Natural killer cell (primary cell): Measurements from ENCODE around the gene FAM3A. TPM values are rescaled to one million over a fixed set of nuclear protein-coding genes. Genes with fewer than 3 reads are reported as not detected.

Experiments used
- ATAC-seq, 3 donors: fragments of 150-1000 bp in 2 of 3; fragments of 200-7000 bp in 1 of 3; cut with Tn5 transposase; 1 replicate in 1 of 3; 2 replicates in 2 of 3; pipeline ENCODE4 v1.10.0; 2021; ENCODE audit warnings: mild to moderate bottlenecking in 2 of 3, moderate library complexity in 2 of 3
- DNase-seq, 2 donors: peaks; one replicate each; pipeline versions ENCODE4 v3.0.0 to v3.0.0-alpha.2; 2013 to 2021; ENCODE audit warnings: mixed read lengths in 1 of 2
- H3K27ac ChIP-seq: one replicate; pipeline ENCODE4 v1.5.1; 2013; ENCODE audit warnings: mild to moderate bottlenecking, low read length
- H3K27me3 ChIP-seq: one replicate; pipeline ENCODE4 v1.6.1; 2013; ENCODE audit warnings: low read length; ENCODE audit not compliant: control insufficient read depth, insufficient read depth
- H3K36me3 ChIP-seq: one replicate; pipeline ENCODE4 v1.6.1; 2013; ENCODE audit warnings: low read length; ENCODE audit not compliant: control insufficient read depth, insufficient read depth
- H3K4me1 ChIP-seq: one replicate; pipeline ENCODE4 v1.6.1; 2013; ENCODE audit warnings: low read length; ENCODE audit not compliant: control insufficient read depth, insufficient read depth
- H3K4me3 ChIP-seq: one replicate; pipeline ENCODE4 v1.5.1; 2013; ENCODE audit warnings: low read length
- H3K9me3 ChIP-seq: one replicate; pipeline ENCODE4 v1.6.1; 2013; ENCODE audit warnings: low read length; ENCODE audit not compliant: control insufficient read depth, insufficient read depth
- H3K27ac Mint-ChIP-seq, 2 donors: one replicate each; pipeline ENCODE4 v1.8.0; 2022; ENCODE audit warnings: mild to moderate bottlenecking in 2 of 2, mixed read lengths in 2 of 2, moderate library complexity in 1 of 2
- H3K27me3 Mint-ChIP-seq, 2 donors: one replicate each; pipeline ENCODE4 v1.8.0; 2022; ENCODE audit warnings: low read depth in 2 of 2, mixed read lengths in 2 of 2
- H3K36me3 Mint-ChIP-seq: one replicate; pipeline ENCODE4 v1.8.0; 2022; ENCODE audit warnings: mixed read lengths
- H3K4me1 Mint-ChIP-seq, 2 donors: one replicate each; pipeline ENCODE4 v1.8.0; 2022; ENCODE audit warnings: mixed read lengths in 2 of 2
- H3K4me3 Mint-ChIP-seq: one replicate; pipeline ENCODE4 v1.8.0; 2022; ENCODE audit warnings: mild to moderate bottlenecking, moderate library complexity, mixed read lengths
- H3K9me3 Mint-ChIP-seq, 2 donors: one replicate each; pipeline ENCODE4 v1.8.0; 2022; ENCODE audit warnings: mixed read lengths in 2 of 2
- WGBS: methylation state at CpG from one replicate; pipeline ENCODE4 v1.1.7; 2013; ENCODE audit warnings: missing lambda C conversion rate; ENCODE audit not compliant: insufficient coverage; 5-methylcytosine and 5-hydroxymethylcytosine counted together
- intact Hi-C: fragments of 100-400 bp; cut with micrococcal nuclease; formaldehyde crosslinking; loops from one replicate; pipeline ENCODE4 v1.14.2; 2022
- total RNA-seq, 4 donors: library from RNA; stranded (reverse); fragments of 120-200 nt in 1 of 4; gene quantifications; one replicate each; pipeline versions ENCODE4 v1.2.3 to v1.2.4, GENCODE V29; 2013 to 2022
- TF ChIP-seq, protein P1 (sequence below): fragments of 200-600 bp; IDR thresholded peaks from one replicate; pipeline ENCODE4 v1.8.0; 2022; ENCODE audit warnings: antibody characterized with exemption

The FAM3A gene
- total RNA-seq, 3 donors from 2014 or later (not counting 1 experiment from before 2014, with no cell fraction given), result 31.1 to 38.0 (median 37.3) TPM

DNA sequence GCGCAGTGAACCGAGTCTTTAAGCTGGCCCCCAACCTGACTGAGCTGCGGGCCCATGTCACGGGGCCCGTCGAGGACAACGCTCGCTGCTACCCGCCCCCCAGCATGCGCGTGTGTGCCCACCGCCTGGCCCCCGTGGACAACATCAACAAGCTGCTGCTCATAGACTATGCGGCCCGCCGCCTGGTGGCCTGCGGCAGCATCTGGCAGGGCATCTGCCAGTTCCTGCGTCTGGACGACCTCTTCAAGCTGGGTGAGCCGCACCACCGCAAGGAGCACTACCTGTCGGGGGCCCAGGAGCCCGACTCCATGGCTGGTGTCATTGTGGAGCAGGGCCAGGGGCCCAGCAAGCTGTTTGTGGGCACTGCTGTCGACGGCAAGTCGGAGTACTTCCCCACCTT, 55.7 kb downstream of the FAM3A start:
- H3K27ac ChIP-seq, result no peak overlapping the region
- H3K27ac Mint-ChIP-seq, result no peak overlapping the region
- 91% methylated on average over 26 of the region's 26 CpGs for WGBS
- H3K4me3 ChIP-seq, result no peak overlapping the region
- H3K4me1 Mint-ChIP-seq, result peaks cover 6 to 18% of the 10 kb centered on the region in 2 donors
- H3K4me3 Mint-ChIP-seq, result peak overlapping the region; percentile 52
- H3K4me1 ChIP-seq, result peaks cover 21% of the 10 kb centered on the region
- H3K36me3 Mint-ChIP-seq, result no peaks in the 10 kb centered on the region
- TF ChIP-seq, protein P1, sequence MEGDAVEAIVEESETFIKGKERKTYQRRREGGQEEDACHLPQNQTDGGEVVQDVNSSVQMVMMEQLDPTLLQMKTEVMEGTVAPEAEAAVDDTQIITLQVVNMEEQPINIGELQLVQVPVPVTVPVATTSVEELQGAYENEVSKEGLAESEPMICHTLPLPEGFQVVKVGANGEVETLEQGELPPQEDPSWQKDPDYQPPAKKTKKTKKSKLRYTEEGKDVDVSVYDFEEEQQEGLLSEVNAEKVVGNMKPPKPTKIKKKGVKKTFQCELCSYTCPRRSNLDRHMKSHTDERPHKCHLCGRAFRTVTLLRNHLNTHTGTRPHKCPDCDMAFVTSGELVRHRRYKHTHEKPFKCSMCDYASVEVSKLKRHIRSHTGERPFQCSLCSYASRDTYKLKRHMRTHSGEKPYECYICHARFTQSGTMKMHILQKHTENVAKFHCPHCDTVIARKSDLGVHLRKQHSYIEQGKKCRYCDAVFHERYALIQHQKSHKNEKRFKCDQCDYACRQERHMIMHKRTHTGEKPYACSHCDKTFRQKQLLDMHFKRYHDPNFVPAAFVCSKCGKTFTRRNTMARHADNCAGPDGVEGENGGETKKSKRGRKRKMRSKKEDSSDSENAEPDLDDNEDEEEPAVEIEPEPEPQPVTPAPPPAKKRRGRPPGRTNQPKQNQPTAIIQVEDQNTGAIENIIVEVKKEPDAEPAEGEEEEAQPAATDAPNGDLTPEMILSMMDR, result no peak
- H3K36me3 ChIP-seq, result no peaks in the 10 kb centered on the region
- intact Hi-C loops, result no loop called here
- ATAC-seq, result no peak
- H3K27me3 Mint-ChIP-seq, result no peaks in the 10 kb centered on the region
- no peaks in the 10 kb centered on the region for H3K27me3 ChIP-seq
- H3K9me3 Mint-ChIP-seq, result no peaks in the 10 kb centered on the region
- DNase-seq, result no peak
- no peaks in the 10 kb centered on the region for H3K9me3 ChIP-seq

DNA sequence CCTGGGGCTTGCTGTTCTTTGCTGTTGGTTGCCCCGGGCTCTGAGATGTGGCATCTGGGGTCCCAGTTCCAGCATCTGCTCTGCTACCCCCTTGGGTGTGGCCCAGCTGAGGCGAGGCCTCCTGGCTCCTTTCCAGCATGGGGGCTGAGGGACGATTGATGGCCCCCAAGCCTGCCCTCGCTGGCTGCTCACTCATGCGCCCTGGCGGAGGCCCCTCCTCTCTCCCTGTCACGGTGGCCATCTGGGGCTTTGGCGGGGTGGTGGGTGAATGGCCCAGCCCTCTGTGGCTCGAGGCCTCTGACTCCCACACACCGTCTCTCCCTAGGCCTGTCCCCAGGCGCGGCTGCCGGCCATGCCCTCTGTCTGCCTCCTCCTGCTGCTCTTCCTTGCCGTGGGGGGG, 56.2 kb downstream of the FAM3A start:
- H3K4me3 Mint-ChIP-seq, result peak overlapping the region; percentile 52
- Histone ChIP-seq H3K4me1 (peaks cover 21% of the 10 kb centered on the region), H3K27ac (no peak overlapping the region), H3K4me3 (no peak overlapping the region), H3K9me3 (no peaks in the 10 kb centered on the region), H3K27me3 (no peaks in the 10 kb centered on the region), H3K36me3 (no peaks in the 10 kb centered on the region)
- TF ChIP-seq, protein P1, result no peak
- no peaks in the 10 kb centered on the region for H3K9me3 Mint-ChIP-seq
- ATAC-seq, result no peak
- no peaks in the 10 kb centered on the region for H3K36me3 Mint-ChIP-seq
- 70% methylated on average over 13 of the region's 14 CpGs for WGBS
- DNase-seq, result no peak
- intact Hi-C loops, result no loop called here
- peaks cover 6 to 18% of the 10 kb centered on the region in 2 donors for H3K4me1 Mint-ChIP-seq
- no peak overlapping the region for H3K27ac Mint-ChIP-seq
- peaks cover 0 to under 1% of the 10 kb centered on the region in 2 donors for H3K27me3 Mint-ChIP-seq

DNA sequence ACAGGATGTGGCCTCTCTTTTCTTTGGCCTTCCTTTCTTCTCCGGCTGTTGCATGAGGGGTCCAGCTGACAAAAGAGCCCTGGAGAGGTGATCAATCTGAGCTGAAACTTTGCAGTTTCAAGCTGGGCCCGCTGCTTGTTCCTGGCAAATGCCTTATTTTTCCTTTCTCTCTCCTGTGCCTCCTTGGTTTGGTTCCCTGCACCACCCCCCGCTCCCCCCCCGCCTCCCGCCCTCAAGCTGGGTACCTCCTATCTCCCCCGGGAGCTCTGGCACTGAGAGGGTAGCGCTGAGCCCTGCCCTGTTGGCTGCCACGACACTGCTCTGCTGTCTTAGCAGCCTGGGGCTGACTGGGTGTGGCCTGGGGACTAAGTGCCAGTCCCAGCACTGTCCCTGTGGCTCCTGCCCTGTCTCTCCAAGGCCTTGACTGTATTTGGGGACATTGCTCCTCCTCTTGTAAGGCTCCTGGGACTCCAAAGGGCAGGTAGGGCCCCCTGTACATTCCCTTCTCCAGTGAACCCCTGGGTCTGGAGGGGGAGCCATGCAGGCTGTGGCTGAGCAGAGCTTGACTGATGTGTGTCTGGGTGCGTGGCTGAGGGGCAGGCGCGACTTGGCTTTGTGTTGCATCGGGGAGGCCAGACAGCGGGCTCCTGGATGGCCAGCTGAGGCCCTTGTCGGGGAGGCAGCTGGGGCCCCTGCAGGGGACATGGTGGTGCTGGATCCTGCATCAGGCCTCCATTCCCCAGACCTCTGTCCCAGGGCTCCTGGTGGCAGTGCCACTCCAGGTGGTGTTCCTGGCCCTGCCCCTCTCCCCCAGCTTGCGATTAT, 56.9 kb downstream of the FAM3A start:
- TF ChIP-seq, protein P1, result no peak
- H3K4me3 ChIP-seq, result peak overlapping the region; percentile 44
- 55% methylated on average over 11 of the region's 15 CpGs for WGBS
- H3K27me3 ChIP-seq, result no peaks in the 10 kb centered on the region
- no peaks in the 10 kb centered on the region for H3K9me3 ChIP-seq
- Mint-ChIP-seq H3K4me1 (peaks cover 6 to 18% of the 10 kb centered on the region in 2 donors), H3K27me3 (peaks cover 0 to 7% of the 10 kb centered on the region in 2 donors), H3K36me3 (no peaks in the 10 kb centered on the region), H3K27ac (peak overlapping the region in 1 of 2 donors; percentile 18), H3K9me3 (no peaks in the 10 kb centered on the region), H3K4me3 (peak overlapping the region; percentile 79)
- intact Hi-C loops, result no loop called here
- H3K36me3 ChIP-seq, result no peaks in the 10 kb centered on the region
- no peak overlapping the region for H3K27ac ChIP-seq
- ATAC-seq (peak in 1 of 3 donors; percentile 53), DNase-seq (peak in 1 of 2 donors; percentile 38)
- H3K4me1 ChIP-seq, result peaks cover 21% of the 10 kb centered on the region
